BLaER1 treated with 17β-estradiol and CSF1 and Interleukin-3, amounts not matched to agents 10 nM and 100 nM (cell line): Measurements from ENCODE around the gene FHIP2A.
"Not testable (repeated sequence)": the region's sequence is repeated elsewhere in the genome, so short reads cannot be mapped to it uniquely, and the experiment has no call there.

Experiments used
- H3K27ac ChIP-seq, 11 experiments: shearing (Covaris generic); formaldehyde crosslinking; 2 replicates each; pipeline ENCODE4 v1.8.1; 2022
- H3K27me3 ChIP-seq, 11 experiments: shearing (Covaris generic); formaldehyde crosslinking; 2 replicates each; pipeline ENCODE4 v1.8.1; 2022
- H3K36me3 ChIP-seq, 11 experiments: shearing (Covaris generic); formaldehyde crosslinking; 2 replicates each; pipeline ENCODE4 v1.8.1; 2022
- H3K4me1 ChIP-seq, 10 experiments: shearing (Covaris generic); formaldehyde crosslinking; 2 replicates each; pipeline ENCODE4 v1.8.1; 2022
- H3K4me2 ChIP-seq, 11 experiments: shearing (Covaris generic); formaldehyde crosslinking; 2 replicates each; pipeline ENCODE4 v1.8.1; 2022
- H3K4me3 ChIP-seq, 10 experiments: shearing (Covaris generic); formaldehyde crosslinking; 2 replicates each; pipeline ENCODE4 v1.8.1; 2022
- H3K9ac ChIP-seq, 11 experiments: shearing (Covaris generic); formaldehyde crosslinking; 2 replicates each; pipeline ENCODE4 v1.8.1; 2022
- H3K9me3 ChIP-seq, 11 experiments: shearing (Covaris generic); formaldehyde crosslinking; replicated peaks in 1 of 11; 2 replicates each; pipeline ENCODE4 v1.8.1; 2022
- H4K20me1 ChIP-seq, 11 experiments: shearing (Covaris generic); formaldehyde crosslinking; 2 replicates each; pipeline ENCODE4 v1.8.1; 2022
- Cebpa-rat ChIP-seq, 11 experiments: shearing (Covaris generic); IDR thresholded peaks; 2 replicates each; pipeline ENCODE4 v1.8.1; 2022

The FHIP2A gene

DNA sequence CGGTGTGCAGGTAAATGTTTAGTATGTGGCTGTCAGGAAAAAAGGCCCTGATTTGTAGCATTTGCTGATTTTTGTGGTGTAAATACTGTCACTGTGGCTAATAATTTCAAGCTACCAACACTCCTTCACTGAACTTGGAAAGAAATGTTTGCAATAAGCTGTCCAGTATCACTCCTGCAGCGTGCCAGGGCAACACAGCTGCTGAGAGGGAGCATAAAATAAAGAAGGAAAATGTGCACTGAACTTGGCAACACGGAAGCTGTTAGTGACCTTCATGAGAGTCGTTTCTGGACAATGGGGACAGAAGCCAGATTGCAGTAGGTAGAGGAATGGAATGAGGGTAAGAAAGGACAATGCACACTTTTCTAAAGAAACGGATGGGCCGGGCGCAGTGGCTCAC is 37.9 kb upstream of the FHIP2A start:
- Histone ChIP-seq H3K9me3 (no peaks in the 10 kb centered on the region), H3K4me1 (peaks cover 0 to 14% (median 6%) of the 10 kb centered on the region in 10 experiments; a peak in 10 of 20 replicates), H3K36me3 (no peaks in the 10 kb centered on the region), H3K9ac (no peak overlapping the region), H3K27me3 (no peaks in the 10 kb centered on the region), H3K4me3 (no peak overlapping the region), H4K20me1 (no peaks in the 10 kb centered on the region), H3K4me2 (no peak overlapping the region), H3K27ac (no peak overlapping the region)
- TF ChIP-seq Cebpa-rat (IDR thresholded peaks at IDR 0.05) = no peak

DNA sequence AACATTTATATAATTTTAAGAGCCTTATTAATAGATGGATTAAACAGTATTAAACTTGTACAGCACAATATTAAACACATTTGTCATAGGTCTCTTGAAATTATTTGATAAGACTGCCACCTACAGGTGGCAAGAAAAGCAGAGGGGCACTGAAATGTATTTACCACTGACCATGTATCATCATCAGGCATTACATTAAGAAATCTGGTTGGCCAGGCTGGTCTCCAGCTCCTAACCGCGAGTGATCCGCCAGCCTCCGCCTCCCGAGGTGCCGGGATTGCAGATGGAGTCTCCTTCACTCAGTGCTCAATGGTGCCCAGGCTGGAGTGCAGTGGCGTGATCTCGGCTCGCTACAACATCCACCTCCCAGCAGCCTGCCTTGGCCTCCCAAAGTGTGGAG is 35.1 kb upstream of the FHIP2A start:
- not testable (repeated sequence) for H3K36me3 ChIP-seq, H3K4me1 ChIP-seq, H3K4me2 ChIP-seq, H3K9ac ChIP-seq, H3K27me3 ChIP-seq, H3K4me3 ChIP-seq, H3K9me3 ChIP-seq, H4K20me1 ChIP-seq, H3K27ac ChIP-seq

DNA sequence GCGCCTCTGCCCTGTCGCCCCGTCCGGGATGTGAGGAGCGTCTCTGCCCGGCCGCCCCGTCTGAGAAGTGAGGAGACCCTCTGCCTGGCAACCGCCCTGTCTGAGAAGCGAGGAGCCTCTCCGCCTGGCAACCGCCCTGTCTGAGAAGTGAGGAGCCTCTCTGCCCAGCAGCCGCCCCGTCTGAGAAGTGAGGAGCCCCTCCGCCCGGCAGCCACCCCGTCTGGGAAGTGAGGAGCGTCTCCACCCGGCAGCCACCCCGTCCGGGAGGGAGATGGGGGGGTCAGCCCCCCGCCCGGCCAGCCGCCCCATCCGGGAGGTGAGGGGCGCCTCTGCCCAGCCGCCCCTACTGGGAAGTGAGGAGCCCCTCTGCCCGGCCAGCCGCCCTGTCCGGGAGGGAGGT is 34.4 kb upstream of the FHIP2A start:
- H3K9me3 ChIP-seq, H3K4me3 ChIP-seq, H3K27me3 ChIP-seq, H3K27ac ChIP-seq, H3K36me3 ChIP-seq, H3K4me1 ChIP-seq, H3K9ac ChIP-seq, H4K20me1 ChIP-seq, H3K4me2 ChIP-seq: not testable (repeated sequence)

DNA sequence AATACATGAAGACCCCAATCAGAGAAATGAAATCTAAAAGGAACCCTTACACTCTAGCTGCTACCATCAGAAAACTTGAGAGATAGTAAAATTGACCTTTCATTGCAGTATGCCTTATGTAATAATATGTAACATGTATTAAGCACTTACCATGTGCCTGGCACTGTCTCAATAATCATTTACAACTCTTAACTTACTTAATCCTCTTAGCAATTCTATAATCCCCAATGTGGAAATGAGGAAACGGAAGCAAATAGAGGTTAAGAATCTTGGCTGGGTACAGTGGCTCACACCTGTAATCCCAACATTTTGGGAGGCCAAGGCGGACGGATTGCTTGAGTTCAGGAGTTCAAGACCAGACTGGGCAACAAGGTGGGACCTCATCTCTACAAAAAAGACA is 29.8 kb upstream of the FHIP2A start:
- H3K27ac ChIP-seq = no peak overlapping the region
- H3K4me3 ChIP-seq = no peak overlapping the region
- peaks cover 0 to 8% (median 5%) of the 10 kb centered on the region in 11 experiments; a peak in 8 of 22 replicates for H3K9me3 ChIP-seq
- H3K4me1 ChIP-seq = no peaks in the 10 kb centered on the region
- no peaks in the 10 kb centered on the region for H4K20me1 ChIP-seq
- no peaks in the 10 kb centered on the region for H3K27me3 ChIP-seq
- no peak for TF ChIP-seq Cebpa-rat (IDR thresholded peaks at IDR 0.05)
- no peaks in the 10 kb centered on the region for H3K36me3 ChIP-seq
- no peak overlapping the region for H3K4me2 ChIP-seq
- no peak overlapping the region for H3K9ac ChIP-seq

DNA sequence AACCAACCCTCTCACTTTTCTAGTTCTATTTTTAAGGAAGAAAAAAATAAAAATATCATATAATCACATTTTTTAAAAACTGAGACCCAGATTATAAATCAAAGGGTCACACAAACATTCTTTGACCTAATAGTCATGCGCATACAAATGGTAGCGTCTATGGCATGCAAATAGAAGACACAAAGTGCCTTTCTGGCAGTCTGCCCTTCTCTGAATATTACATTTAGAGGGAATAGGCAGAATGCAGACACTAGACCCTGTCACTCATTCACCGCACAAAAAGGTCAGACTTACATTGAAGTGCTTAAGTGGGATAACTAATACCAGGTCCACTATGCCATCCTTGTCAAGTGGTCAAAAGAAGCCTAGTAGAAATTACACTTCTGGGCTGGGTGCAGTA is 26.5 kb upstream of the FHIP2A start:
- Histone ChIP-seq H3K9me3 (peaks cover 0 to 21% (median 9%) of the 10 kb centered on the region in 11 experiments; a peak in 8 of 22 replicates), H3K27ac (no peak overlapping the region), H3K9ac (no peak overlapping the region), H4K20me1 (no peaks in the 10 kb centered on the region), H3K4me2 (no peak overlapping the region), H3K27me3 (no peaks in the 10 kb centered on the region), H3K36me3 (no peaks in the 10 kb centered on the region), H3K4me3 (no peak overlapping the region), H3K4me1 (no peaks in the 10 kb centered on the region)
- TF ChIP-seq Cebpa-rat (IDR thresholded peaks at IDR 0.05) = no peak

DNA sequence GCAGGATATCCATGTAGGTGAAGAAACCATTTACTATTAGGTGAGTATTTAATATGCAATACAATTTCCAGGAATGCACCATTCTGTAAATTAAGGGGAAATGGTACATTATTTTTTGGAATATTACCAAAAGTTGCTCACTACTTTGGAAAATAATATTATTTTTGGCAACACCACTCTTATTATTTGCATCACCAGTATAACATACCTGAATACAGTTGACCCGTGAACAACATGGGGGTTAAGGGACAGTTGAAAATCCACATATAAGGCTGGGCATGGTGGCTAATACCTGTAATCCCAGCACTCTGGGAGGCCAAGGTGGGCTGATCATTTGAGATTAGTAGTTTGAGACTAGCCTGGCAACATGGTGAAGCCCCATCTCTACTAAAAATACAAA is 21.2 kb upstream of the FHIP2A start:
- Histone ChIP-seq H3K9me3 (peaks cover 0 to 21% (median 7%) of the 10 kb centered on the region in 11 experiments; a peak in 8 of 22 replicates), H3K27me3 (no peaks in the 10 kb centered on the region), H3K4me2 (peak overlapping the region in 4 of 11 experiments; percentile 37 to 63 (median 50); a peak in 3 of 22 replicates), H3K36me3 (no peaks in the 10 kb centered on the region), H3K9ac (no peak overlapping the region), H4K20me1 (no peaks in the 10 kb centered on the region), H3K27ac (no peak overlapping the region), H3K4me3 (no peak overlapping the region), H3K4me1 (peaks cover 8 to 18% (median 13%) of the 10 kb centered on the region in 10 experiments; a peak in 19 of 20 replicates)
- TF ChIP-seq Cebpa-rat (IDR thresholded peaks at IDR 0.05) = no peak

DNA sequence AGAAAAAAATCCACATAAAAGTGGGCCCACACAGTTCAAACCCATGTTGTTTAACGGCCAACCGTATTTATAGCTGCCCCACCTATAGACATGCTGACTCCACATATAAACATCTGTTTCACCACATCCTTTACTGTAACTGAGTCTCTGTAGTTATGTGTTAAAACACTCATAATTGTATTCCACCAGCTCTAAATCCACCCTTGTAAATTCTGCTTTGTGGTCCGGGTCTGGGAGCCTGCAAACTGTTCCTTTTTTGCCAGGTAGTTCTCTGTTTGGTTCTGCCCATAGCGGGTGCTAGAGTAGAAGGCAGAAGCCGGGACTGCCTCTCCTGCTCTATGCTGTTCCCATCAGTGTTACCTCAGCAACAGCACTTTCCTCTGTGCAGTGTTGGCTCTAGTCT is 20.2 kb upstream of the FHIP2A start:
- Histone ChIP-seq H3K4me3 (no peak overlapping the region), H4K20me1 (no peaks in the 10 kb centered on the region), H3K36me3 (no peaks in the 10 kb centered on the region), H3K9ac (no peak overlapping the region), H3K4me2 (peak overlapping the region; percentile 24 to 63 (median 49); a peak in 21 of 22 replicates), H3K27me3 (no peaks in the 10 kb centered on the region), H3K4me1 (peaks cover 8 to 18% (median 13%) of the 10 kb centered on the region in 10 experiments; a peak in 19 of 20 replicates), H3K27ac (peak overlapping the region in 2 of 11 experiments; percentile 3 to 7; a peak in 1 of 22 replicates), H3K9me3 (peaks cover 0 to 17% (median 7%) of the 10 kb centered on the region in 11 experiments; a peak in 8 of 22 replicates)
- TF ChIP-seq Cebpa-rat (IDR thresholded peaks at IDR 0.05) = no peak

DNA sequence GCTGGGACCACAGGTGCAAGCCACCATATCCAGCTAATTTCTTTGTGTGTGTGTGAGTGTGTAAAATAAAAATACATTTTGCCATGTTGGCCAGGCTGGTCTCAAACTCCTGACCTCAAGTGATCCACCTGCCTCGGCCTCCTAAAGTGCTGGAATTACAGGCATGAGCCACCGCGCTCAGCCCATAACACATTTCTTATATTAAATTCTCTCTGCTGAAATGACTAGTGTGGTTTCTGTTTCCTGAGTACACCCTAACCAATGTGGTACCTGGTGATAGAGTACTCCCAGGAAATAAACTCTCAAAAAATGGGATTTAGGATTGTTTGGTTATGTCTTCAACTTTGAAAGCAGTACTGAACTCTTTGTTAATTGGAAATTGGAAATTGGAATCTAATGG is 19.4 kb upstream of the FHIP2A start:
- no peak overlapping the region for H3K9ac ChIP-seq
- no peaks in the 10 kb centered on the region for H3K36me3 ChIP-seq
- H4K20me1 ChIP-seq = no peaks in the 10 kb centered on the region
- no peak overlapping the region for H3K27ac ChIP-seq
- peak overlapping the region in 2 of 11 experiments; percentile 37 to 63; a peak in 1 of 22 replicates for H3K4me2 ChIP-seq
- no peak for TF ChIP-seq Cebpa-rat (IDR thresholded peaks at IDR 0.05)
- peaks cover 8 to 18% (median 13%) of the 10 kb centered on the region in 10 experiments; a peak in 19 of 20 replicates for H3K4me1 ChIP-seq
- H3K9me3 ChIP-seq = peaks cover 0 to 11% (median 4%) of the 10 kb centered on the region in 11 experiments; a peak in 3 of 22 replicates
- no peaks in the 10 kb centered on the region for H3K27me3 ChIP-seq
- no peak overlapping the region for H3K4me3 ChIP-seq

DNA sequence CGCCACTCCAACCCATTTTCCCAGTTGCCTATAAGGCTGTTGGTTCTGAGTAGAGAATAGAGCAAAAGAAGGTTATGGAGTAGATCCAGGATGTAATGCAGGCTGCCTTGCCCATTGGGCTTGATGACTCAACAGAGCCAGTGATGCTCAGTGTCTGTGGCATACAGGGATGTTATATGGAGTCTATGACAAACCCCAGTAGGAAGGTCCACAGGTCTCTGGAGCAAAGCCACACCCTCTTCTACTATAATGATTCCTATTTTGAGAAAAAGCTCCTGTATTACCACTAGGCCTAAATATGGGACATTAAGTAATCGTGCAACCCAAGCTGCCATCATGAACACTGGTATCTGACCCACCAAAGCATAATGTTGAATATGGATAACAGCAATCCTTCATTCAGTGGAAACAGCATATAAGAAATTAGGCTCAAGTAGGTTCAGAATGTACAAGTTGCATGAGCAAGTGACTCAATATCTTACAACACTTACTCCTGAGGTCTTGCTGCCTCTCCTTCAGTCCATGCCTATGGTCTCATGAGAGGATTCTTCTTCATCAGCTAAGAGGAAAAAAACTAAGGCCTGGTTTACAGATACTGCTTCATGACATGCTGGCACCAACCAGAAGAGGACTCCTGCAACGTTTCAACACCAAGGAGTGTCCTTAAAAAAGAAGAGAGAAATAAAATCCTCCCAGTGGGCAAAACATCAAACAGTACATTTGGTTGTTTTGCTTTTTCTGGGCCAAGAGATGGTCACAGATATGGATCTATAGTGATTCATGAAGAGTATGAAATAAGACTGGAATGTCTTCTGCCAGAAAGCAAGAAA is 14.8 kb upstream of the FHIP2A start:
- Histone ChIP-seq H3K4me3 (no peak overlapping the region), H3K36me3 (no peaks in the 10 kb centered on the region), H4K20me1 (no peaks in the 10 kb centered on the region), H3K27me3 (no peaks in the 10 kb centered on the region), H3K9me3 (no peaks in the 10 kb centered on the region), H3K4me2 (no peak overlapping the region), H3K9ac (no peak overlapping the region), H3K27ac (no peak overlapping the region), H3K4me1 (peaks cover 0 to 4% (median 2%) of the 10 kb centered on the region in 10 experiments; a peak in 14 of 20 replicates)
- TF ChIP-seq Cebpa-rat (IDR thresholded peaks at IDR 0.05) = no peak

DNA sequence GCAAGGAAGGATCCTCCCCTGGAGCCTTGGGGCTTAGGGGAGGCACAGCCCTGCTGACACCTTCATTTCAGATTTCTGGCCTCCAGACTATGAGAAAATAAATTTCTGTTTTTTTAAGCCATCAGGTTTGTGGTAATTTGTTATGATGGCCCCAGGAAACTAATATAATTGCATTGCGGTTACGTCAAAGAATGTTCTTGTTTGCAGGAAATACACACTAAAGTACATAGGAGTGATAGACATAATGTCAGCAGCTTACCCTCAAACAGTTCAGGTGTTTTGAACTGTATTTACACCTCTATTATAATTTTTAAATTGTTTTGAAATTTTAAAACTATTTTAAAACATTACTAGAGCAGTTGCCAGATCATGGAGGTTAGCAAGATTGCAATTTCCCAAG is 12.6 kb upstream of the FHIP2A start:
- Histone ChIP-seq H3K36me3 (no peaks in the 10 kb centered on the region), H3K9me3 (no peaks in the 10 kb centered on the region), H3K4me3 (no peak overlapping the region), H3K27me3 (no peaks in the 10 kb centered on the region), H3K9ac (no peak overlapping the region), H3K27ac (no peak overlapping the region), H3K4me2 (no peak overlapping the region), H3K4me1 (no peaks in the 10 kb centered on the region), H4K20me1 (no peaks in the 10 kb centered on the region)
- TF ChIP-seq Cebpa-rat (IDR thresholded peaks at IDR 0.05) = no peak
